Jurkat, Clone E6-1 (cell line): Measurements from ENCODE around the gene ZNF678.
"Not testable (repeated sequence)": the region's sequence is repeated elsewhere in the genome, so short reads cannot be mapped to it uniquely, and the experiment has no call there.

Experiments used
- DNase-seq: peaks from one replicate; pipeline ENCODE4 v3.0.0-alpha.2; 2011; ENCODE audit warnings: low read depth, low spot score
- H3K4me3 ChIP-seq: 2 replicates; pipeline ENCODE4 v1.5.1; 2011; ENCODE audit warnings: mild to moderate bottlenecking, low read length, control low read depth, moderate library complexity

ZNF678 gene

DNA sequence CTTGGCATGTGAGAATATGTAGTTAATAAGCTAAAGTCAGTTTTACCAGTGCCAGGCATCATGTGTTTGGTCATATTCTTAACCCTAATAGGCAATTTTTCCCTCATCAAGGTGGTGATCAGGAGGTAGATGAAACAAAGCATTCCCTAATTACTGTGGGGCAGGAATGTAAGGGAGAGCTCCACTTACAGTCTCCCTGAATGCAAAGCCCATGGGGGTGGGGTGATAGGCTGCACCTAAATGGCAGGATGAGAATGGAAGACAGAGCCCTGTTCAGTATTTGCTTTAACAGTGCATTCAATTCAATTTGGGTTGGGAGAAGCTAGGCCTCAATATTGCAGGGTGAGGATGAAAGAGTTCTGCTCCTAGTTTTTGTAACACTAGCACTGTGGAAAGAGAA lies 23.4 kb downstream of the ZNF678 start:
- no peak overlapping the region for H3K4me3 ChIP-seq
- DNase-seq, result no peak

DNA sequence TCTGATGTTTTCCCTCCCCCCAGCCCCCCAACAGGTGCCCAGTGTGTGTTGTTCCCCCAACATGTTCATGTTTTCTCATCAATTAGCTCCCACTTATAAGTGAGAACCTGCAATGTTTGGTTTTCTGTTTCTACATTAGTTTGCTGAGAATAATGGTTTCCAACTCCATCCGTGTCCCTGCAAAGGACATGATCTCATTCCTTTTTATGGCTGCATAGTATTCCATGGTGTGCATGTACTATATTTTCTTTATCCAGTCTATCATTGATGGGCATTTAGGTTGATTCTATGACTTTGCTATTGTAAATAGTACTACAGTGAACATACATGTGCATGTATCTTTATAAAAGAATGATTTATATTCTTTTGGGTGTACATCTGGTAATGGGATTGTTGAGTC lies 24.6 kb downstream of the ZNF678 start:
- H3K4me3 ChIP-seq, result no peak overlapping the region
- DNase-seq, result no peak

DNA sequence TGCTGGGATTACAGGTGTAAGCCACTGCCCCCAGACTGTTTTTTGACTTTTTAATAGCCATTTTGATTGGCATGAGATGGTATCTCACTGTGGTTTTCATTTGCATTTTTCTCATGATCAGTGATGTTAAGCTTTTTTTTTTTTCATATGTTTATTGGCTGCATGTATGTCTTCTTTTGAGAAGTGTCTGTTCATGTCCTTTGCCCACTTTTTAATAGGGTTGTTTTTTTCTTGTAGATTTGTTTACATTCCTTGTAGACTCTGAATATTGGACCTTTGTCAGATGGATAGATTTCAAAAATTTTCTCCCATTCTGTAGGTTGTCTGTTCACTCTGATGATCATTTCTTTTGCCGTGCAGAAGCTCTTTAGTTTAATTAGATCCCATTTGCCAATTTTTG lies 25.4 kb downstream of the ZNF678 start:
- not testable (repeated sequence) for H3K4me3 ChIP-seq, DNase-seq

DNA sequence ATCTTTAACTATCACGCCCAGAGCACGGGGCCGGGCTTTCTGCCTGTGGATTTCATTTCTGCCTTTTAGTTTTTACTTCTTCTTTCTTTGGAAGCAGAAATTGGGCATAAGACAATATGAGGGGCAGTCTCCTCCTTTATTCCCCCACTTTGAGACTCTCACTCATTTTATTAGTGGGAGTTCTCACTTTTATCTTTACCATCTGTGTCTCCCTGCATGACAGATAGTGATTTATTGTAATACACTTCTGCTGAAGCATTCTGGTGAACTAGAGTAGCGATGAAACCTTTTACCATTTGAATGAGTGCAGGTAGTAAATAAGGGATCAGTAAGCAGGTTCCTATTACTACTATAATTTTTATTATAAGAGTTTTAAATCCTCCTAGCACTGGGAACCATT lies 26.4 kb downstream of the ZNF678 start:
- DNase-seq, H3K4me3 ChIP-seq: not testable (repeated sequence)

DNA sequence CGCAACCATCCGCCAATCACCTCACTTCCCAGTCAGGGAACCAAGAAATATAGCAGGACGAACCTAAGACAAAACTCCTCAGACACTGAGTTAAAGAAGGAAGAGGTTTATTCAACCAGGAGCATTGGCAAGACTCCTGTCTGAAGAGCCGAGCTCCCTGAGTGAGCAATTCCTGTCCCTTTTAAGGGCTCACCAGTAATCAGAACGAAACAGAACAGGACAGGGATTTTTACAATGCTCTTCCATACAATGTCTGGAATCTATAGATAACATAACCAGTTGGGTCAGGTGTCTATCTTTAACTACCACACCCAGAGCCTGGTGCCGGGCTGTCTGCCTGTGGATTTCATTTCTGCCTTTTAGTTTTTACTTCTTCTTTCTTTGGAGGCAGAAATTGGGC lies 32.9 kb downstream of the ZNF678 start:
- not testable (repeated sequence) for H3K4me3 ChIP-seq, DNase-seq

DNA sequence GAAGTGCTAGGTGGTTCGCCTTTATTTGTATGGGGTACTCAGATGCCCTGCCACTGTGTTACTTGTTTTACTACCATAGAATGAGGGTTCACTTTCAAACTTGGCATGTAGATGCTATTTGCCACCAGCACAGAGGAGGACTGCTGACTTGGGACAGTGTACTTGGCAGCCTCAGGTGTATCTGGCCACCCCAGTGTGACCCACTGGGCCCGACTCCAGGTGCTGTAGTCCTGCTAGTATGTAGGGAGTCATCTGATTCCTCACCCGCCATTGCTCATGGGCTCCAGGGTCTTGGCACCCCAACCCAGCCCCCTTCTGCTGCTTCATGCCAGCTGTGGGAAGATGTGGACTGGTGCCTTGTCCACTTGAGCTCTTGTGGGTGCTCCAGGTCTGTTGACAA lies 40.0 kb downstream of the ZNF678 start:
- no peak for DNase-seq
- H3K4me3 ChIP-seq, result no peak overlapping the region

DNA sequence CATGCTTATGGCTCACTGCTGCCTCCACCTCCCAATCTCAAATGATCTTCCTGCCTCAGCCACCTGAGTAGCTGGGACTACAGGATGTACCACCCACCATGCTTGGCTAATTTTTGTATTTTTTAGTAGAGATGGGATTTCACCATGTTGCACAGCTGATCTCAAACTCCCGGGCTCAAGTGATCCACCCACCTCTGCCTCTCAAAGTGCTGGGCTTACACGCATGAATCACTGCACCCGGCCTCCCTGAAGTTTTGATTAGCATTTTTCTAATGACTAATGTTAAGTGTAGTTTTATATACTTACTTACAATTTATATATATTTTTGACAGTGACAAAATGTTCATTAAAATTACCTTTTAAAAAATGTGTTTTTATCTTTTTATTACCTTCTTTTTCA lies 41.1 kb downstream of the ZNF678 start:
- DNase-seq, result no peak
- no peak overlapping the region for H3K4me3 ChIP-seq

DNA sequence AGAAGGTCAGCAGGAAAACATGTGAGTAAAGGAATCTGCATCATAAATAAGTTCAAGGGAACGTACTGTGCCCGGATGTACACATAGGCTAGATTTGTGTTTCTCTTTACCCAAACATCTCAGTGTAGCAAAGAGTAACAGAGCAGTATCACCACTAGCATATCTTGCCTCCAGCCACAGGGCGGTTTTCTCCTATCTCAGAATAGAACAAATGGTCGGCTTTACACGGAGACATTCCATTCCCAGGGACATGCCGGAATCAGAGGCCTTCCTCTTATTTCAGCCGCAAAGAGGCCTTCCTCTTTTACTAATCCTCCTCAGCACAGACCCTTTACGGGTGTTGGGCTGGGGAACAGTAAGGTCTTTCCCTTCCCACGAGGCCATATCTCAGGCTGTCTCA lies 42.9 kb downstream of the ZNF678 start:
- H3K4me3 ChIP-seq, DNase-seq: not testable (repeated sequence)

DNA sequence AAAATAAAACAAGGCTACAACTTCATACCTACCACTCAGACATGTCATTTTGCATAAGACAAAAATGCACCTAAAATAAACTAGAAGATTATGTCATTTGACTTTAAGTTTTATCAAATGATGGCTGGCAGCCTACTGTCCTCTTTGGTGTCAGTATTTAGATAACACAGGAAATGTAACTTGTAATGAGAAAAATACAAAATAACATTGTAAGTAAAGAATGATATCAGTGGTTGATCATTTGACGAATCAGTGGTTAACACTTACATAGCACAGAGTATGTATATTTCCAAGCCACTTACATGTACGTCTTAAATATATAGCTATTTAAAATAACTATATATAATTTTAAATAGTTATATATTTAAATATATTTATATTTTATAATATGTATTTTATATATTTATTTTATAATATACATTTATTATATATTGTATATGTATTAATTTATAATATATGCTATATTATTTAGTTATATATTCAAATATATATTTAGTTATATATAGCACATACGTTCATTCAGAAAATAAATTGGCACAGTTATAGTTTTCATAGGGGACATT lies 44.1 kb downstream of the ZNF678 start:
- DNase-seq, result no peak
- H3K4me3 ChIP-seq, result no peak overlapping the region

DNA sequence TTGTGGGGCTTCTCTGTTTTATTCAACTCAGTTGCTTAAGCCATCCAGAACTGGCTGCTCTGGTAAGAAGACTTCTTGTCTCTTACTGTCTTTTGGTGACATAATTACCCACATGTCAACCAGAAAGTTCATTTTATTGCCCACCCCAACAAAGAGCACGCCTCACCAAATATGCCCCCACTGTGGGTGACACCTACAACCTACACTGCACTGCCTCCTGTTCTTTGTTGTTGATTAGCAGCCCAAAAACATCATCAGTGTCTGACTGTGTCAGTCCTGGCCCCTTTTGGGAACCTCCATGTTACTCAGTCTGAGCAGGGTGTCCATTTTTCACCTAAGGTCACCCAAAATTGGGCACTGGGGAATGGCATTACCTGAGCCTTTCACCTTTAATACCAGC lies 49.3 kb downstream of the ZNF678 start:
- DNase-seq, result no peak
- H3K4me3 ChIP-seq, result no peak overlapping the region

DNA sequence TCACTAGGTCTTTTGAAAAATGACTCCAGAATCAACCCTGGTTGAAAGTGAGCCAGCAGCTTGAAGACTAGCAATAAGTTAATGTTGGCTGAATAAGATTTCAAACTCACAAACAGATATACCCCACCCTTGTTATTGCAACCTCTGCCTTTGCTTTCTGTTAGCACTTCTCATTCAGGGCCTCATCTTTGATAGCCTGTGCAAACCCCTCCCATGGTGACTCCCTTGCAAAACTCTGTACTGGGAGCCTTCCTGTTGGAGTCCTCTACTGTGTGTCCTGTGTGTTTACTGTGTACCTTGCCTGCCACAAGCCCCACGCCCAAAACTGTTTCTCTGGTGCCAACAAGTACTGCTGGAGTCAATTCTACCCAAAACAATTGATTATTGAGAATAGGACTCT lies 50.2 kb downstream of the ZNF678 start:
- DNase-seq, result no peak
- H3K4me3 ChIP-seq, result no peak overlapping the region

DNA sequence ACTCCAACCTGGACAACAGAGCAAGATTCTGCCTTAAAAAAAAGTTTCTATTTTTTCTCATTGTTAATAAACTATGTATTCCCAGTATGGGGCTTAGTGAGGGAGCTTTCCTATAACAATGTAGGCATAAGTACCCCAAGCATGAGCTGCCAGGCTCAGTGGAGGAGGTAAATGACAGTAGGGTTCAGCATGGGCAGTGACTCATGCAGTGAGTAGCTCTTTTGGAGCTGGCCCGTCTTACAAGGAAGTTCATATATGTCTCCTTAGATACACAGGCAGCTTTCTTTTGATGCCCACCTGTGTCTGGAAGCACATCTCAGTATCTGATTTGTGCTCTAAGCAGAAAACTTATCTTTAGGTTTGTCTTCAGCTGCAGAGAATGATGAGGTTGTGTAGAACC lies 57.9 kb downstream of the ZNF678 start:
- DNase-seq, result no peak

DNA sequence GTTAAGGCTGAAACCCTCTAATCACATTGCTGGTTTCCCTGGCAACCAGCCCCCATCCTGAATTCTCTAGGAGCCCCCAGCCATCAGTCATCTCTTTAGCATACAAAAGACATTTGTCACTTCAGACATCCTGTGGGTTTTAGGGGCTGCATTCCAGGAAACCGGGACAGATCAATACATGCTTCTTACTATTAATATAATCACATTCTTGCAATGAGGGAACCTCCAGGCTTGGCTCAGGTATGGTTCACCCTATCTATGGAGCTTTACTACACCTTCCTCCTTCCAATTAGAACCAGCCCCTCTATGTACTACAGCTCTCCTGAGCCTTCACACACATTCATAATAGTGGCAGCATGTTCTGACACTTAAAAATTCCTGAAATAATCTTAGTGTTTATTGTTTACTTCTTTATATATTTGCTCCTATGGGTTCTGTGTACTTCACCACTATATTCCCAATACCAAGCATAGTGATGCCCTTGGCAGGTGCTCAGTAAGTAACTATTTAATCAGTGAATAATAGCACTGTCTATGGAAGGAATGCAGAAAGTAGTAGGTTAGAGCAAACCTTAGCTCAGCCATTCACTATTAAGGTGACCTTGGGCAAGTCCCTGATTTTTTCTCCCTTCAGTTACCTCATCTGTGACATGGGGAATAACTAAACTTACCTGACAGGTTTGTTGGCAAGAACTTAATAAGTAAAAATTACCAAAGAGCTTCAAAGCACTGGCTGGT lies 59.6 kb downstream of the ZNF678 start:
- no peak overlapping the region for H3K4me3 ChIP-seq
- no peak for DNase-seq

More for the DNA sequence above, 57.9 kb downstream of the ZNF678 start:
- H3K4me3 ChIP-seq, result no peak overlapping the region

DNA sequence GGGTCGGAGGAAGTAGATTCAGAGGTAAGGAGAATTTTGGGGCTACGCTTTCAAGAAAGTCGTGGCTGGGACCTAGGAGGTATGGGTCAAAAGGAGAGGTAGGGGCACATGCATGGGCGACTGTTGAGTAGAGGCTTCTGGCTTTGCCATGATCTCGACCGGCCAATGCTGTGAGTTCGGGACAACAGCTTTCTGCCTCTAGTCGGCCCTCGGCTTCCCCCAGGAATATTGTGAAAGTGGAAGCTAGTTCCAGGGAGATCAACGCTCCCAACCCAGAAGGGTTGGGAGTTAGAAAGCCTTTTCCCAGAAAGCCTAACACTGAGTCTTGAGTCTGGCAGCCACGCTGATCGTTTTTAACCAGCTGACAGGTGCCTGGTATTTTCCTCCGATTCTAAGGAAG lies 69.0 kb downstream of the ZNF678 start:
- no peak overlapping the region for H3K4me3 ChIP-seq
- no peak for DNase-seq

DNA sequence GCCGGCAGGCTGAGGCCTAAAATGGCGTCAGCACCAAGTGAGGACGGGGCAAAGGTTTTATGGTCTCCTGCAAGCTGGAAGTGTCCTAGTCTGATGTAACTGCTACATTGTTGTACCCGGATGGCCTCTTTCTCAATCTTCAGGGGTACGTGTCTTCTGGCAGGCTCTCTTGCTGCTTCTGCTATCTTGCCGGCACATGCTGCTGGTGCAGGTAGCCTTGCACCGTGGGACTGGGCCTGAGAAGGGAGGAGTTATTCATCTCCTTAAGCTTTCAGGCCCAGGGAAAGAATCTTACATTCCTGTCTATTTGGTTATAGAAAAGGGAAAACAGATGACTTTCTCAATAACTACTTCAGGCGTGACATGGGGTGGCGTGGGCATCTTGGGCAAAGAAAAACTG lies 72.2 kb downstream of the ZNF678 start:
- H3K4me3 ChIP-seq, result no peak overlapping the region
- DNase-seq, result no peak

DNA sequence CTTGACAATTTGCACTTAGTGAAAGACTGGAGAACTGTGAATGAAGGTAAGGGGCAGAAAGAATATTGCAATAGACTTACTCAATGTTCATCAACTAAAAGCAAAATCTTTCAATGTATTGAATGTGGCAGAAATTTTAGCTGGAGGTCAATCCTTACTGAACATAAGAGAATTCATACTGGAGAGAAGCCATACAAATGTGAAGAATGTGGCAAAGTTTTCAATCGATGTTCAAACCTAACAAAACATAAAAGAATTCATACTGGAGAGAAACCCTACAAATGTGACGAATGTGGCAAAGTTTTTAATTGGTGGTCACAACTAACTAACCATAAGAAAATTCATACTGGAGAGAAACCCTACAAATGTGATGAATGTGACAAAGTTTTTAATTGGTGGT lies 91.1 kb downstream of the ZNF678 start:
- DNase-seq, result no peak
- H3K4me3 ChIP-seq, result no peak overlapping the region

DNA sequence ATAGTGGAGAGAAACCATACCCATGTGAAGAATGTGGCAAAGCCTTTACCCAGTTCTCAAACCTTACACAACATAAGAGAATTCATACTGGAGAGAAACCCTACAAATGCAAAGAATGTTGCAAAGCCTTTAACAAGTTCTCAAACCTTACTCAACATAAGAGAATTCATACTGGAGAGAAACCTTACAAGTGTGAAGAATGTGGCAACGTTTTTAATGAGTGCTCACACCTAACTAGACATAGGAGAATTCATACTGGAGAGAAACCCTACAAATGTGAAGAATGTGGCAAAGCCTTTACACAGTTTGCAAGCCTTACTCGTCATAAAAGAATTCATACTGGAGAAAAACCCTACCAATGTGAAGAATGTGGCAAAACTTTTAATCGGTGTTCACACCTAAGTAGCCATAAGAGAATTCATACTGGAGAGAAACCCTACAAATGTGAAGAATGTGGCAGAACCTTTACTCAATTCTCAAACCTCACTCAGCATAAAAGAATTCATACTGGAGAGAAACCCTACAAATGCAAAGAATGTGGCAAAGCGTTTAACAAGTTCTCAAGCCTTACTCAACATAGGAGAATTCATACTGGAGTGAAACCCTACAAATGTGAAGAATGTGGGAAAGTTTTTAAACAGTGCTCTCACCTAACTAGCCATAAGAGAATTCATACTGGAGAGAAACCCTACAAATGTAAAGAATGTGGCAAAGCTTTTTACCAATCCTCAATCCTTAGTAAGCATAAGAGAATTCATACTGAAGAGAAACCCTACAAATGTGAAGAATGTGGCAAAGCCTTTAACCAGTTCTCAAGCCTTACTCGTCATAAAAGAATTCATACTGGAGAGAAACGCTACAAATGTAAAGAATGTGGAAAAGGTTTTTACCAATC lies 91.7 kb downstream of the ZNF678 start:
- DNase-seq, result no peak
- H3K4me3 ChIP-seq, result no peak overlapping the region

DNA sequence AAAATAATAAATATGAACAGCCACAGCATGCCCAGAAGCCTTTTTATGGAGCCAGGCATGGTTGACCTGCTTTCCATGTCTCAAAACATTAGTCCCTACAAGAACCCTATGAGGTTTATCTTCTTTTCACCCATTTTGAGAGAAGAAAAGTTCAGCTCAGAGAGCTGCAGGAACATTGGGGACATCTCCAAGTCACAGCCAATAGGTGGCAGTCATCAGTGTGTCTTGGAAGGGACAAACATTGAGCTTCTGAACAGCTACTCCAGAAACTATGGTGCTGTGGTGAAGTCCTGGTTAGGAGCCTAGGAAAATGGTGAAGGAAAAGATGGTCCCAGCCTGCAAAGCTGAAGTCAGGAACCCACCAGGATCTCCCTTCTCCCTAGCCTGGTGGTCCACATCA lies 98.1 kb downstream of the ZNF678 start:
- no peak overlapping the region for H3K4me3 ChIP-seq

DNA sequence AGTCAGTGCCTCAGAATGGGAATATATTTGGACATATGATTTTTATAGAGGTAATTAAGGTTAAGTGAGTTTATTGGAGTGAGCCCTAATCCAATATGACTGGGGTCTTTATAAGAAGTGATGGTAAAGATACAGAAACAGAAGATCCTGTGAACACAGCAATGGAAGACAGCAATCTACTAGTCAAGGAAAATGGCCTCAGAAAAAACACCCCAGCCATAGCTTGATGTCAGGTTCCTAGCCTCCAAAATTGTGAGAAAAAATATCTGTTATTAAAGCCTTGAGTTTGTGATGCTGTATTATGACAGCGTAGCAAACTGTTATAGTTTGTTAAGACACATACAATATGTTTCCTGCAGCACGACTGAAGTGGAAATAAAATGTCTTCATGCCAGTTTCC lies 99.6 kb downstream of the ZNF678 start:
- no peak overlapping the region for H3K4me3 ChIP-seq
- DNase-seq, result no peak

More for the DNA sequence above, 98.1 kb downstream of the ZNF678 start:
- DNase-seq, result no peak

DNA sequence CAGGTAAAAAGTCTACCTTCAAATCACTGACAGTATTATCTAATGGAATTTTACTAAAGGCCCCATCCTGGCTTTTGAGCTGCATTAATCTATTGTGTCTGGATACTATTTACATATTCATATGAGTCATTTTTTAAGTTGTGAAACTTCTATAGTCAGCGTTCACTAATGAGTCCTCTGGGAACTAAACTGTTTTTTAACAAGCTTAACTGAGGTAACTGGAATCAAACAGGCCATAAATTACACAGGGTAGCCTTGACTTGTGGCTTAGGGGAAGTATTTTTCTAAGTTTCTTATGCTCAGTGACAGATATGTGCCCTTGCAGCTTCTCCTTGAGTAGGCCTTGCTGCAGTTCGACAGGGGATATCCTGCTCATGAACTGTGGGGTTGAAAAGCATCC lies 102.9 kb downstream of the ZNF678 start:
- DNase-seq, result no peak
- no peak overlapping the region for H3K4me3 ChIP-seq
